ENCODE results near the gene ECI1.

Gene ECI1

DNA sequence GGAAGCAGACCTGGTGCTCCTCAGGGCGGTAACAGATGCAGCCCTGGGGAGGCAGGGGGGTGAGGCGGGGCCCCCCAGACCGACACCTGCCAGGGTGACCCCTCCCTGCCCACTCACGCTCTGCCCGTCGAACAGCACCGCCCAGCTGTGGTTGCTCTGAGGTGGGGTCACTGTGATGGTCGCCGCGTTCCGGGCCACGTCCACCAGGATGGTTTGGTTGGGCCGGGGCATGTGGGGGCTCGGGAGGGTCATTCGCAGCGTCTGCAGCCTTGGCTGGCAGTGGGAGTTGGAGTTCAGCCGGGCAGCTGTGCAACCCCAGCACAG is 41.4 kb downstream of the ECI1 start:
- no peaks in the 10 kb centered on the region for H3K9me3 ChIP-seq (ENCODE audit: control insufficient read depth, low read length)
- peaks cover 23% of the 10 kb centered on the region for H3K4me1 ChIP-seq

DNA sequence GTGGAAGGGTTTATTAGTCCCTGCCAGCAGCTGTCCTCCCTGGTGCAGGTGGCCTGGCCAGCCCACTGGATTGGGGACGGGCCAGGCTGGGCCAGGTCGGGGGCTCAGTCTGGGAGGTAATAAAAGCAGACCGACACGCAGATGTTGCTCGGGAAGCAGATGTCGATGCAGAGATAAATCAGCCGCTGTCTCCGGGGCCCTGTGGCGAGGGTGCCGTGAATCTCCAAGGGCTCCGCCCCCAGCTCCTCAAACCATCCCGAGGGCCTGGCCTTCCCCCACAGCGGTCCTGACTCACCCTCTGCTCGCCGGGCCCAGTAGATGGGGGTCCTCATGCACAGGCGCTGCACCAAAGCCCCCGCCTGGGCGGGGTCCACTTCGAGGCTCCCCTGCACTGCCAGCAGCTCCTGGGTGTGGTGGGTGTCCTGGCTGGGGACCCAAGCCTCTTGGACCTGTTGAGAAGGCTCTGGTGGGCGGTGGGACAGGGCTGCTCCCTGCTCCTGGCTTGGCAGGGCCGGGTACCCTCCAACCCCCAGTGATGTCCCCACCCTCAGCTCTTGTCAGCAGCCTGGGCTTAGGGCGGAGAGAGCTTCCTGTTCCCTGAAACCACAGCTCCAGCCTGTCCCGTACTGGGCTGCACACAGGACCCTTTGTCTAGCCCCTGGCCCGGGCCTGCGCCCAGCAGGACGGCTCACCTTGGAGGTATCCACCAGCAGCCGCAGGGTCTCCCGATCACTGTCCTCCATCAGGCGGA is 42.0 kb downstream of the ECI1 start:
- Histone ChIP-seq H3K27me3 (ENCODE audit: control insufficient read depth, insufficient read depth, low read length) (no peaks in the 10 kb centered on the region), H3K9ac (no peak overlapping the region), H3K4me3 (ENCODE audit: low read depth, low read length) (no peak overlapping the region), H3K4me2 (ENCODE audit: low read length) (no peak overlapping the region), H2AFZ (no peak overlapping the region), H3K79me2 (no peaks in the 10 kb centered on the region), H3K4me1 (peaks cover 25% of the 10 kb centered on the region), H3K9me3 (ENCODE audit: control insufficient read depth, low read length) (no peaks in the 10 kb centered on the region), H3K36me3 (ENCODE audit: control insufficient read depth, insufficient read depth, low read length) (no peaks in the 10 kb centered on the region), H3K27ac (no peak overlapping the region)
- TF ChIP-seq, protein P1, sequence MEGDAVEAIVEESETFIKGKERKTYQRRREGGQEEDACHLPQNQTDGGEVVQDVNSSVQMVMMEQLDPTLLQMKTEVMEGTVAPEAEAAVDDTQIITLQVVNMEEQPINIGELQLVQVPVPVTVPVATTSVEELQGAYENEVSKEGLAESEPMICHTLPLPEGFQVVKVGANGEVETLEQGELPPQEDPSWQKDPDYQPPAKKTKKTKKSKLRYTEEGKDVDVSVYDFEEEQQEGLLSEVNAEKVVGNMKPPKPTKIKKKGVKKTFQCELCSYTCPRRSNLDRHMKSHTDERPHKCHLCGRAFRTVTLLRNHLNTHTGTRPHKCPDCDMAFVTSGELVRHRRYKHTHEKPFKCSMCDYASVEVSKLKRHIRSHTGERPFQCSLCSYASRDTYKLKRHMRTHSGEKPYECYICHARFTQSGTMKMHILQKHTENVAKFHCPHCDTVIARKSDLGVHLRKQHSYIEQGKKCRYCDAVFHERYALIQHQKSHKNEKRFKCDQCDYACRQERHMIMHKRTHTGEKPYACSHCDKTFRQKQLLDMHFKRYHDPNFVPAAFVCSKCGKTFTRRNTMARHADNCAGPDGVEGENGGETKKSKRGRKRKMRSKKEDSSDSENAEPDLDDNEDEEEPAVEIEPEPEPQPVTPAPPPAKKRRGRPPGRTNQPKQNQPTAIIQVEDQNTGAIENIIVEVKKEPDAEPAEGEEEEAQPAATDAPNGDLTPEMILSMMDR (IDR thresholded peaks at IDR 0.05) = no peak

More for the DNA sequence above, 41.4 kb downstream of the ECI1 start:
- H3K27ac ChIP-seq = no peak overlapping the region
- no peak overlapping the region for H3K4me2 ChIP-seq (ENCODE audit: low read length)
- H3K36me3 ChIP-seq (ENCODE audit: control insufficient read depth, insufficient read depth, low read length) = no peaks in the 10 kb centered on the region
- no peaks in the 10 kb centered on the region for H3K27me3 ChIP-seq (ENCODE audit: control insufficient read depth, insufficient read depth, low read length)
- no peak overlapping the region for H2AFZ ChIP-seq
- TF ChIP-seq, protein P1 (IDR thresholded peaks at IDR 0.05) = no peak
- H3K9ac ChIP-seq = no peak overlapping the region
- H3K79me2 ChIP-seq = no peaks in the 10 kb centered on the region
- H3K4me3 ChIP-seq (ENCODE audit: low read depth, low read length) = no peak overlapping the region

DNA sequence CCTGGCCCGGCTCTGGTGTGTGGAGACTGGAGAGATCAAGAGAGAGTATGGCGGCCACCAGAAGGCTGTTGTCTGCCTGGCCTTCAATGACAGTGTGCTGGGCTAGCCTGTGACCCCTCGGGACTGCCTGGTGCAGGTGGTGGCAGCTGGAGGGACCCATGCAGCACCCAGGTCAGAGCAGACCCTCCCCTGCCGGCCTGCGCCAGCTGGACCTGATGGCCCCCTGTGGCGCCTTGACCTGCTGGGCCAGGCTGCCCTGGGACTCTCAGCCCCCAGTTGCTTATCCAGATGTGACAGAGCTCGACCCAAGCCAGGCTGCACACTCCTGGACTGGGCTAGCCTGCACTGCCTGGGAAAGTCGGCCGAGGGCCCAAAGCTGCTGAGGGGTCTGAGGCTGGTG is 42.6 kb downstream of the ECI1 start:
- Histone ChIP-seq H3K79me2 (no peaks in the 10 kb centered on the region), H3K4me2 (ENCODE audit: low read length) (no peak overlapping the region), H2AFZ (no peak overlapping the region), H3K27me3 (ENCODE audit: control insufficient read depth, insufficient read depth, low read length) (no peaks in the 10 kb centered on the region), H3K9ac (no peak overlapping the region), H3K27ac (no peak overlapping the region), H3K9me3 (ENCODE audit: control insufficient read depth, low read length) (no peaks in the 10 kb centered on the region), H3K4me1 (peaks cover 25% of the 10 kb centered on the region), H3K4me3 (ENCODE audit: low read depth, low read length) (no peak overlapping the region), H3K36me3 (ENCODE audit: control insufficient read depth, insufficient read depth, low read length) (no peaks in the 10 kb centered on the region)
- TF ChIP-seq, protein P1 (IDR thresholded peaks at IDR 0.05) = no peak

DNA sequence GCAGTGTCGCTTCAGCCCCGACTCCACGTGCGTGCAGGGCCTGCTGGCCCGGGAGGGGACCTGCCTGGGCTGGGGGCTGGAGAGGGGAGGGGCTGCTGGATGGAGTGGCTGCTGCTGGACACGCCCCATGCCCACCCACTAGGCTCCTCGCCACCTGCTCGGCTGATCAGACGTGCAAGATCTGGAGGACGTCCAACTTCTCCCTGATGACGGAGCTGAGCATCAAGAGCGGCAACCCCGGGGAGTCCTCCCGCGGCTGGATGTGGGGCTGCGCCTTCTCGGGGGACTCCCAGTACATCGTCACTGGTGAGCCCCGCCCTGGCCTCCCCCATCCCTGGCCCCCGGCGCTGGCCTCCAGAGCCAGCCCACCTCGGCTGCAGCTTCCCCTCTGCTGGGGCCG is 43.1 kb downstream of the ECI1 start:
- H3K4me2 ChIP-seq (ENCODE audit: low read length) = no peak overlapping the region
- TF ChIP-seq, protein P1 (IDR thresholded peaks at IDR 0.05) = no peak
- no peak overlapping the region for H2AFZ ChIP-seq
- H3K9ac ChIP-seq = no peak overlapping the region
- no peaks in the 10 kb centered on the region for H3K9me3 ChIP-seq (ENCODE audit: control insufficient read depth, low read length)
- no peak overlapping the region for H3K27ac ChIP-seq
- H3K4me1 ChIP-seq = peaks cover 21% of the 10 kb centered on the region
- no peaks in the 10 kb centered on the region for H3K79me2 ChIP-seq
- no peaks in the 10 kb centered on the region for H3K36me3 ChIP-seq (ENCODE audit: control insufficient read depth, insufficient read depth, low read length)
- no peaks in the 10 kb centered on the region for H3K27me3 ChIP-seq (ENCODE audit: control insufficient read depth, insufficient read depth, low read length)
- H3K4me3 ChIP-seq (ENCODE audit: low read depth, low read length) = no peak overlapping the region

DNA sequence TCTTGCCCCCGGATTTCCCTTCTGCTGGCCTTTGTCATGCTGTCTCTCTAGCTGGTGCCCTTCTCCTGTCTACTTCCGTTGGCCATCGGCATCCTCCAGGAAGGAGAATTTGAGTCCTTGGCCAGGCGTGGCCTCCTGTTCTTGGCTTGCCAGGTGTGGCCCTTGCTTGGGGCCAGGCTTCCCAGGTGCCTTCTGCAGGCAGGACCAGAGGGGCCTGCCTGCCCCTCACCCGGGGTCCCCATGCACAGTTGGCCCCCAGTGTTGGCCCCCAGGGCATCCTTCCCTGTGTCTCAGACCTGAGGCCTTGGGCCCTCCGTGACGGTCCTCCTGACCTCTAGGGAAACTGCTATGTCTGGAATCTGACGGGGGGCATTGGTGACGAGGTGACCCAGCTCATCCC is 43.5 kb downstream of the ECI1 start:
- no peak overlapping the region for H3K27ac ChIP-seq
- no peak overlapping the region for H3K4me2 ChIP-seq (ENCODE audit: low read length)
- no peak overlapping the region for H3K9ac ChIP-seq
- TF ChIP-seq, protein P1 (IDR thresholded peaks at IDR 0.05) = no peak
- H3K27me3 ChIP-seq (ENCODE audit: control insufficient read depth, insufficient read depth, low read length) = no peaks in the 10 kb centered on the region
- H3K4me1 ChIP-seq = peaks cover 17% of the 10 kb centered on the region
- H2AFZ ChIP-seq = no peak overlapping the region
- H3K79me2 ChIP-seq = no peaks in the 10 kb centered on the region
- H3K36me3 ChIP-seq (ENCODE audit: control insufficient read depth, insufficient read depth, low read length) = no peaks in the 10 kb centered on the region
- H3K9me3 ChIP-seq (ENCODE audit: control insufficient read depth, low read length) = no peaks in the 10 kb centered on the region
- no peak overlapping the region for H3K4me3 ChIP-seq (ENCODE audit: low read depth, low read length)
